HG02885 (cell line): ENCODE measurements around the gene PDAP1.
A peak's percentile ranks its signal among the peaks of the same experiment; 100 is the strongest.
"Not testable (repeated sequence)": the region's sequence is repeated elsewhere in the genome, so short reads cannot be mapped to it uniquely, and the experiment has no call there.

Experiments
- ATAC-seq: cut with Tn5 transposase; IDR thresholded peaks from one replicate; pipeline ENCODE4 v1.9.1; 2021; ENCODE audit warnings: mild to moderate bottlenecking; ENCODE audit not compliant: unreplicated experiment, poor library complexity

The PDAP1 gene

GRCh38 chr7:99380823-99381663 lies 27.4 kb downstream of the PDAP1 start:
- peak; percentile 81 for ATAC-seq

GRCh38 chr7:99380032-99380822 lies 28.2 kb downstream of the PDAP1 start:
- ATAC-seq, result peak; percentile 36

- not testable (repeated sequence) for ATAC-seq
Measured at GRCh38 chr7:99379693-99380031, 28.7 kb downstream of the PDAP1 start.

- no peak for ATAC-seq
Measured at GRCh38 chr7:99379043-99379577, 29.3 kb downstream of the PDAP1 start.

GRCh38 chr7:99375070-99375807 lies 33.2 kb downstream of the PDAP1 start:
- ATAC-seq, result peak; percentile 50

GRCh38 chr7:99374111-99375064 lies 34.0 kb downstream of the PDAP1 start, which contains the start of gene ARPC1B:
TSS of gene ARPC1B (plus strand) at chr7:99374730. CDS start at chr7:99385715, 10,985 bp downstream.
- peak; percentile 64 for ATAC-seq

- ATAC-seq, result no peak
Measured at GRCh38 chr7:99373091-99374066, 35.0 kb downstream of the PDAP1 start.

- no peak for ATAC-seq
Measured at GRCh38 chr7:99372275-99373090, 35.9 kb downstream of the PDAP1 start.

- no peak for ATAC-seq
Measured at GRCh38 chr7:99371376-99371920, 36.9 kb downstream of the PDAP1 start.

- ATAC-seq, result no peak
Measured at GRCh38 chr7:99369767-99370391, 38.5 kb downstream of the PDAP1 start.

GRCh38 chr7:99368750-99369389 lies 39.5 kb downstream of the PDAP1 start:
- ATAC-seq, result no peak

- no peak for ATAC-seq
Measured at GRCh38 chr7:99366646-99367045, 41.8 kb downstream of the PDAP1 start.

GRCh38 chr7:99365318-99366141 lies 42.9 kb downstream of the PDAP1 start:
- no peak for ATAC-seq

GRCh38 chr7:99363286-99363685 lies 45.1 kb downstream of the PDAP1 start:
- ATAC-seq, result no peak

- no peak for ATAC-seq
Measured at GRCh38 chr7:99362801-99363200, 45.6 kb downstream of the PDAP1 start.
